Liver (tissue), 9 donors: Measurements from ENCODE around the gene ADGRB2. TPM values are rescaled to one million over a fixed set of nuclear protein-coding genes. Genes with fewer than 3 reads are reported as not detected.

Experiments used
- DNase-seq: peaks from one replicate; pipeline ENCODE4 v3.0.0-alpha.2; 2017; ENCODE audit warnings: low spot score
- H3K27ac ChIP-seq, 2 donors: one replicate each; pipeline ENCODE4 v1.7.0; 2013; ENCODE audit warnings: inconsistent platforms in 2 of 2, low read length in 2 of 2, control low read depth in 1 of 2, low read depth in 1 of 2, mild to moderate bottlenecking in 1 of 2
- H3K27me3 ChIP-seq, 4 donors: one replicate each; pipeline versions ENCODE4 v1.6.1 to v1.7.0; 2013; ENCODE audit warnings: low read length in 3 of 4, inconsistent platforms in 1 of 4, mild to moderate bottlenecking in 1 of 4, moderate library complexity in 1 of 4; ENCODE audit not compliant: control insufficient read depth in 4 of 4, insufficient read depth in 4 of 4
- H3K36me3 ChIP-seq, 4 donors: one replicate each; pipeline versions ENCODE4 v1.6.1 to v1.7.0; 2013; ENCODE audit warnings: low read length in 3 of 4, mild to moderate bottlenecking in 3 of 4, low read depth in 1 of 4, moderate library complexity in 1 of 4; ENCODE audit not compliant: control insufficient read depth in 4 of 4, insufficient read depth in 3 of 4
- H3K4me1 ChIP-seq, 4 donors: one replicate each; pipeline versions ENCODE4 v1.6.1 to v1.7.0; 2013; ENCODE audit warnings: low read length in 3 of 4, mild to moderate bottlenecking in 3 of 4, moderate library complexity in 1 of 4; ENCODE audit not compliant: control insufficient read depth in 4 of 4, insufficient read depth in 4 of 4
- H3K4me3 ChIP-seq, 3 donors: one replicate each; pipeline versions ENCODE4 v1.6.1 to v1.7.0; 2013; ENCODE audit warnings: low read length in 3 of 3, control low read depth in 1 of 3, low read depth in 1 of 3, mild to moderate bottlenecking in 1 of 3
- H3K9ac ChIP-seq, 2 donors: one replicate each; pipeline ENCODE4 v1.7.0; 2013; ENCODE audit warnings: low read length in 2 of 2, mild to moderate bottlenecking in 2 of 2, moderate library complexity in 2 of 2, control low read depth in 1 of 2, low read depth in 1 of 2
- H3K9me3 ChIP-seq, 4 donors: one replicate each; pipeline versions ENCODE4 v1.6.1 to v1.7.0; 2013; ENCODE audit warnings: low read length in 3 of 4; ENCODE audit not compliant: control insufficient read depth in 4 of 4
- EGR1 ChIP-seq, 2 donors: IDR thresholded peaks; 2 replicates each; pipeline ENCODE4 v1.6.1; 2016 to 2018; ENCODE audit warnings: antibody characterized with exemption in 2 of 2, low read depth in 2 of 2
- FOXA1 ChIP-seq: IDR thresholded peaks from 2 replicates; pipeline ENCODE4 v1.6.1; 2016; ENCODE audit warnings: antibody characterized with exemption
- FOXA2 ChIP-seq: IDR thresholded peaks from 2 replicates; pipeline ENCODE4 v1.6.1; 2016; ENCODE audit warnings: antibody characterized with exemption
- GABPA ChIP-seq, 2 donors: IDR thresholded peaks in 1 of 2; conservative IDR thresholded peaks in 1 of 2; 2 replicates each; pipeline ENCODE4 v1.6.1; 2016; ENCODE audit warnings: antibody characterized with exemption in 2 of 2, mild to moderate bottlenecking in 1 of 2, moderate library complexity in 1 of 2
- HNF4A ChIP-seq, 2 donors: conservative IDR thresholded peaks; 2 replicates each; pipeline ENCODE4 v1.6.1; 2016; ENCODE audit warnings: antibody characterized with exemption in 2 of 2, mild to moderate bottlenecking in 2 of 2
- HNF4G ChIP-seq: IDR thresholded peaks from 2 replicates; pipeline ENCODE4 v1.6.1; 2016; ENCODE audit warnings: antibody characterized with exemption
- JUND ChIP-seq, 2 donors: IDR thresholded peaks; 2 replicates each; pipeline ENCODE4 v1.6.1; 2016; ENCODE audit warnings: antibody characterized with exemption in 2 of 2
- NR2F2 ChIP-seq: IDR thresholded peaks from 2 replicates; pipeline ENCODE4 v1.6.1; 2016; ENCODE audit warnings: antibody characterized with exemption
- RAD21 ChIP-seq, 2 donors: IDR thresholded peaks; 2 replicates each; pipeline ENCODE4 v1.6.1; 2016; ENCODE audit warnings: antibody characterized with exemption in 2 of 2, mild to moderate bottlenecking in 2 of 2
- RXRA ChIP-seq, 2 donors: IDR thresholded peaks; 2 replicates each; pipeline ENCODE4 v1.6.1; 2017 to 2018; ENCODE audit warnings: antibody characterized with exemption in 2 of 2, mild to moderate bottlenecking in 1 of 2
- SP1 ChIP-seq: IDR thresholded peaks from 2 replicates; pipeline ENCODE4 v1.6.1; 2018; ENCODE audit warnings: antibody characterized with exemption, mild to moderate bottlenecking
- TAF1 ChIP-seq: conservative IDR thresholded peaks from 2 replicates; pipeline ENCODE4 v1.6.1; 2016; ENCODE audit warnings: antibody characterized with exemption, mild to moderate bottlenecking
- YY1 ChIP-seq: IDR thresholded peaks from 2 replicates; pipeline ENCODE4 v1.6.1; 2016; ENCODE audit warnings: antibody characterized with exemption, mild to moderate bottlenecking
- WGBS: extraction: QIAGEN DNeasy Blood & Tissue Kit; methylation state at CpG from one replicate; pipeline ENCODE4 v1.1.7; 2013; 5-methylcytosine and 5-hydroxymethylcytosine counted together
- polyA plus RNA-seq, 2 donors: library from polyadenylated mRNA; stranded (reverse) in 1 of 2; unstranded in 1 of 2; fragments of 200-250 nt in 1 of 2; fragments of >200 nt in 1 of 2; fragmentation: Nextera tagmentation in 1 of 2; extraction: Ambion mirVana in 1 of 2; gene quantifications; one replicate each; pipeline versions ENCODE4 v1.2.1 to v1.2.3, GENCODE V29; 2013 to 2015
- total RNA-seq, 2 donors: library from RNA; depleted of rRNA; stranded (reverse); fragments of >200 nt; gene quantifications; one replicate each; pipeline ENCODE4 v1.2.3, GENCODE V29; 2014
- TF ChIP-seq, protein P1 (sequence below): IDR thresholded peaks from 2 replicates; pipeline ENCODE4 v1.6.1; 2016; ENCODE audit warnings: antibody characterized with exemption
- TF ChIP-seq, protein P2 (sequence below): IDR thresholded peaks from 2 replicates; pipeline ENCODE4 v1.6.1; 2016; ENCODE audit warnings: antibody characterized with exemption
- TF ChIP-seq, protein P3 (sequence below): IDR thresholded peaks from 2 replicates; pipeline ENCODE4 v1.6.1; 2016; ENCODE audit warnings: antibody characterized with exemption, mild to moderate bottlenecking
- TF ChIP-seq, protein P4 (sequence below): IDR thresholded peaks from 2 replicates; pipeline ENCODE4 v1.6.1; 2016; ENCODE audit warnings: antibody characterized with exemption
- TF ChIP-seq, protein P5 (sequence below): fragments of 150-350 bp; IDR thresholded peaks from 2 replicates; pipeline ENCODE4 v1.5.1; 2017; ENCODE audit warnings: improper control_type of control experiment, low read depth, low read length; ENCODE audit not compliant: missing input control
- donor health status: healthy.
- donor health status: healthy.
- donor health status: healthy.
- donor health status: healthy.
- donor health status: healthy.

ADGRB2 gene
- total and polyA plus RNA-seq, 4 donors, result under 0.01 to 0.05 (median 0.05) TPM; not detected in 1

DNA sequence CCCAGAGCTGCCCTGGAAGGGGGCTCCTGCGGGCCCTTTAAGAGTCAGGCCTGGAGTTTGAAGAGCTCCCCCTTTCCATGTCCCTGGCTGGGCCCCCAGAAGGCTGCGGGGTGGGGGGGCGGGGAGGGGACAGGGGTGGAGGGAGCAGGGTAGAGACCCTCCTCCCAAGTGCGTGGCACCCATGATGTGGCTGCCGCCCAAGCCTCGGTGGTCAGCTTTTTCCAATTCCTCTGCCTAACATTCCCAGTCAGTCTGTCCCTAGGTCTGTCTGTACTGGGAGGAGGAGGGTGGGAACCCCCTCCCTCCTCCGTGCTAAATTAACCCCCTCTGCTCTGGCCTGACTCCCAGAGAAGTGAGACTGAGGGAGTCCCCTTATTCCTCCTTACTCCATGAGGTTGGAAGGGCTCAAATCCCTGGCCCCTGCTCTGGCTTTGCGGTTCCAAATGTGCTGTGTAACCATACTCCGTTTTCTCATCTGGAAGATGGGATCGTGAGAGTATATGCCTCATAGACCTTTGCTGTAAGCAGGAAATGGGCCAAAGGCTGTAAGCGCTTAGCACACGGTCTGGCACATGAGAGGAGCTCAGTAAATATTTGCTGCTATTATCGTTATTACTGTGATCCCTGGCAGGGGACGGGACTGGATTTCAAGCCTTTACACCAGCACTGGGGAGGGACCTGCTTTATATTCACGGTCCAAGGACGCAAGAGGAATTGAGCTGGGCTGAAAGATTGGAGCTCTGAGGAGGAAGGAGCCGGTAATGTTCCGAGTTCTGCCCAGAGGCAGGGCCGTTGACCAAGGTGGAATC is 59.7 kb downstream of the ADGRB2 start (continued):
- TF ChIP-seq, protein P1, sequence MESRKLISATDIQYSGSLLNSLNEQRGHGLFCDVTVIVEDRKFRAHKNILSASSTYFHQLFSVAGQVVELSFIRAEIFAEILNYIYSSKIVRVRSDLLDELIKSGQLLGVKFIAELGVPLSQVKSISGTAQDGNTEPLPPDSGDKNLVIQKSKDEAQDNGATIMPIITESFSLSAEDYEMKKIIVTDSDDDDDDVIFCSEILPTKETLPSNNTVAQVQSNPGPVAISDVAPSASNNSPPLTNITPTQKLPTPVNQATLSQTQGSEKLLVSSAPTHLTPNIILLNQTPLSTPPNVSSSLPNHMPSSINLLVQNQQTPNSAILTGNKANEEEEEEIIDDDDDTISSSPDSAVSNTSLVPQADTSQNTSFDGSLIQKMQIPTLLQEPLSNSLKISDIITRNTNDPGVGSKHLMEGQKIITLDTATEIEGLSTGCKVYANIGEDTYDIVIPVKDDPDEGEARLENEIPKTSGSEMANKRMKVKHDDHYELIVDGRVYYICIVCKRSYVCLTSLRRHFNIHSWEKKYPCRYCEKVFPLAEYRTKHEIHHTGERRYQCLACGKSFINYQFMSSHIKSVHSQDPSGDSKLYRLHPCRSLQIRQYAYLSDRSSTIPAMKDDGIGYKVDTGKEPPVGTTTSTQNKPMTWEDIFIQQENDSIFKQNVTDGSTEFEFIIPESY, result no peak
- peak; percentile 63 for TF ChIP-seq SP1
- TF ChIP-seq FOXA2, result no peak
- no peak for TF ChIP-seq NR2F2
- no peak for TF ChIP-seq YY1
- TF ChIP-seq RAD21 (IDR thresholded peaks at IDR 0.05), result peak in 1 of 2 donors; percentile 10
- TF ChIP-seq RXRA (IDR thresholded peaks at IDR 0.05), result peak in 1 of 2 donors; percentile 74
- TF ChIP-seq, protein P2, sequence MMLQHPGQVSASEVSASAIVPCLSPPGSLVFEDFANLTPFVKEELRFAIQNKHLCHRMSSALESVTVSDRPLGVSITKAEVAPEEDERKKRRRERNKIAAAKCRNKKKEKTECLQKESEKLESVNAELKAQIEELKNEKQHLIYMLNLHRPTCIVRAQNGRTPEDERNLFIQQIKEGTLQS, result no peak

DNA sequence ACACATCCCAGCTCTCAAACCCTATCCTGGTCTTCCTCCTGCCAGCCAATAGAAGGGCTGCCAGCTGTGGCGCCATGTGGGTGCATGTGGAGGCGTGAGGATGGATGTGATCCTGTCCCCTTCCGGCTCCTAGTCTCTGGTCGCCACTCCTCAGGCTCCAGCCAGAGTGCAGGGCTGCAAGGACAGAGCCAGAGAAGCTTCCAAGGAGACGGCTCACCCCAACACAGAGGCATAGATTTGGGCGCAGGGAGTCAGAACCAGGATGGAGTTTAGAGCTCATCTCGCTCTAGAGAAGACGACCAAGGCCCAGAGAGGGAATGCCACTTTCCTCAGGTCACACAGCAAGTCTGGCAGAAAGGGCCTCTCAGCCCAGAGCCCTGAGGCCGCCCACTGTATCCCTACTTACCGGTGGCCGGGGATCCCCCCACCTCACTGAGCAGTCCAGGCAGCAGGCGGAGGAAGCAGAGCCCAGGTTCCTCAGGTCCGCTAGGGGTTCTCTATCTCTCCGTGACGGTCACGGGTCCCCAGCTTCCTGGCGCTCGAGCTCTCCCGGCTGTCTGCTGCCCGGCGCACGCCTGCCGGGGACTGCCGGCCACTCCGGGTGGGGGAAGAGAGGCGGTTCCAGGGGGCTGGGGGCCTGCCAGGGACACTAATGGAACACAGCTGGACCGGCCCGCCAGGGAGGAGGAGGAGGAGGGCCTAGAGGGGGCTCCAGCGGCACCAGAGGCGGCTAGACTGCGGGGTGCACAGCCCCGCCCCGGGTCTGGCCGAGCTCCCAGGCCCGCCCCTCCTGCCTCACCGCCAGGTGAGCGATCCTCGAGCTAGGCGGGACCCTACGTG is 60.5 kb downstream of the ADGRB2 start, which contains the start of gene COL16A1:
Gene COL16A1 (minus strand): TSS at position 587 of the 840 bp plus-strand sequence. CDS start 1,824 bp downstream, outside the sequence.
- DNase-seq, result peak; percentile 37
- Histone ChIP-seq H3K4me1 (peaks cover 11 to 20% (median 14%) of the 10 kb centered on the region in 4 donors), H3K9ac (no peak within 1 kb of the TSS), H3K4me3 (no peak within 1 kb of the TSS), H3K36me3 (no peaks in the 10 kb centered on the region), H3K27ac (peak within 1 kb of the TSS; percentile 23 to 29), H3K9me3 (no peaks in the 10 kb centered on the region), H3K27me3 (peaks cover 0 to 6% (median 2%) of the 10 kb centered on the region in 4 donors)
- TF ChIP-seq YY1 (no peak), RXRA (IDR thresholded peaks at IDR 0.05) (no peak), GABPA (IDR thresholded peaks at IDR 0.05 in 1 of 2, conservative IDR thresholded peaks at IDR 0.05 in 1 of 2) (no peak), NR2F2 (no peak), TAF1 (no peak), RAD21 (IDR thresholded peaks at IDR 0.05) (no peak), HNF4G (no peak), JUND (IDR thresholded peaks at IDR 0.05) (no peak), EGR1 (IDR thresholded peaks at IDR 0.05; ENCODE audit: low read depth in 2 of 2) (no peak), FOXA2 (no peak), FOXA1 (no peak), SP1 (no peak), HNF4A (conservative IDR thresholded peaks at IDR 0.05) (no peak)
- TF ChIP-seq, protein P2, result no peak
- TF ChIP-seq, protein P1, result no peak
- TF ChIP-seq, protein P3, sequence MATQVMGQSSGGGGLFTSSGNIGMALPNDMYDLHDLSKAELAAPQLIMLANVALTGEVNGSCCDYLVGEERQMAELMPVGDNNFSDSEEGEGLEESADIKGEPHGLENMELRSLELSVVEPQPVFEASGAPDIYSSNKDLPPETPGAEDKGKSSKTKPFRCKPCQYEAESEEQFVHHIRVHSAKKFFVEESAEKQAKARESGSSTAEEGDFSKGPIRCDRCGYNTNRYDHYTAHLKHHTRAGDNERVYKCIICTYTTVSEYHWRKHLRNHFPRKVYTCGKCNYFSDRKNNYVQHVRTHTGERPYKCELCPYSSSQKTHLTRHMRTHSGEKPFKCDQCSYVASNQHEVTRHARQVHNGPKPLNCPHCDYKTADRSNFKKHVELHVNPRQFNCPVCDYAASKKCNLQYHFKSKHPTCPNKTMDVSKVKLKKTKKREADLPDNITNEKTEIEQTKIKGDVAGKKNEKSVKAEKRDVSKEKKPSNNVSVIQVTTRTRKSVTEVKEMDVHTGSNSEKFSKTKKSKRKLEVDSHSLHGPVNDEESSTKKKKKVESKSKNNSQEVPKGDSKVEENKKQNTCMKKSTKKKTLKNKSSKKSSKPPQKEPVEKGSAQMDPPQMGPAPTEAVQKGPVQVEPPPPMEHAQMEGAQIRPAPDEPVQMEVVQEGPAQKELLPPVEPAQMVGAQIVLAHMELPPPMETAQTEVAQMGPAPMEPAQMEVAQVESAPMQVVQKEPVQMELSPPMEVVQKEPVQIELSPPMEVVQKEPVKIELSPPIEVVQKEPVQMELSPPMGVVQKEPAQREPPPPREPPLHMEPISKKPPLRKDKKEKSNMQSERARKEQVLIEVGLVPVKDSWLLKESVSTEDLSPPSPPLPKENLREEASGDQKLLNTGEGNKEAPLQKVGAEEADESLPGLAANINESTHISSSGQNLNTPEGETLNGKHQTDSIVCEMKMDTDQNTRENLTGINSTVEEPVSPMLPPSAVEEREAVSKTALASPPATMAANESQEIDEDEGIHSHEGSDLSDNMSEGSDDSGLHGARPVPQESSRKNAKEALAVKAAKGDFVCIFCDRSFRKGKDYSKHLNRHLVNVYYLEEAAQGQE, result no peak
- TF ChIP-seq, protein P4, sequence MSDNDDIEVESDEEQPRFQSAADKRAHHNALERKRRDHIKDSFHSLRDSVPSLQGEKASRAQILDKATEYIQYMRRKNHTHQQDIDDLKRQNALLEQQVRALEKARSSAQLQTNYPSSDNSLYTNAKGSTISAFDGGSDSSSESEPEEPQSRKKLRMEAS, result no peak
- TF ChIP-seq, protein P5, sequence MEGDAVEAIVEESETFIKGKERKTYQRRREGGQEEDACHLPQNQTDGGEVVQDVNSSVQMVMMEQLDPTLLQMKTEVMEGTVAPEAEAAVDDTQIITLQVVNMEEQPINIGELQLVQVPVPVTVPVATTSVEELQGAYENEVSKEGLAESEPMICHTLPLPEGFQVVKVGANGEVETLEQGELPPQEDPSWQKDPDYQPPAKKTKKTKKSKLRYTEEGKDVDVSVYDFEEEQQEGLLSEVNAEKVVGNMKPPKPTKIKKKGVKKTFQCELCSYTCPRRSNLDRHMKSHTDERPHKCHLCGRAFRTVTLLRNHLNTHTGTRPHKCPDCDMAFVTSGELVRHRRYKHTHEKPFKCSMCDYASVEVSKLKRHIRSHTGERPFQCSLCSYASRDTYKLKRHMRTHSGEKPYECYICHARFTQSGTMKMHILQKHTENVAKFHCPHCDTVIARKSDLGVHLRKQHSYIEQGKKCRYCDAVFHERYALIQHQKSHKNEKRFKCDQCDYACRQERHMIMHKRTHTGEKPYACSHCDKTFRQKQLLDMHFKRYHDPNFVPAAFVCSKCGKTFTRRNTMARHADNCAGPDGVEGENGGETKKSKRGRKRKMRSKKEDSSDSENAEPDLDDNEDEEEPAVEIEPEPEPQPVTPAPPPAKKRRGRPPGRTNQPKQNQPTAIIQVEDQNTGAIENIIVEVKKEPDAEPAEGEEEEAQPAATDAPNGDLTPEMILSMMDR, result no peak
- WGBS, result 39% methylated on average over 40 of the region's 40 CpGs
